GM13976 (cell line): ENCODE measurements around the gene BICRA.

ENCODE experiments used
- DNase-seq: peaks from one replicate; pipeline ENCODE4 v3.0.0; 2012; ENCODE audit warnings: low spot score
- in situ Hi-C: fragments of 300-500 bp; cut with MboI; formaldehyde crosslinking; loops from one replicate; pipeline ENCODE4 v1.12.0; 2022; ENCODE audit warnings: low sequenced_read_pairs, mixed read lengths, inconsistent platforms; ENCODE audit not compliant: unreplicated experiment
- TF ChIP-seq, protein P1 (sequence below): IDR thresholded peaks from 2 replicates; pipeline ENCODE4 v1.5.1; 2012; ENCODE audit warnings: borderline replicate concordance, mild to moderate bottlenecking; ENCODE audit not compliant: insufficient read depth; ENCODE audit errors: extremely low read depth, missing control alignments, control extremely low read depth

BICRA gene

DNA sequence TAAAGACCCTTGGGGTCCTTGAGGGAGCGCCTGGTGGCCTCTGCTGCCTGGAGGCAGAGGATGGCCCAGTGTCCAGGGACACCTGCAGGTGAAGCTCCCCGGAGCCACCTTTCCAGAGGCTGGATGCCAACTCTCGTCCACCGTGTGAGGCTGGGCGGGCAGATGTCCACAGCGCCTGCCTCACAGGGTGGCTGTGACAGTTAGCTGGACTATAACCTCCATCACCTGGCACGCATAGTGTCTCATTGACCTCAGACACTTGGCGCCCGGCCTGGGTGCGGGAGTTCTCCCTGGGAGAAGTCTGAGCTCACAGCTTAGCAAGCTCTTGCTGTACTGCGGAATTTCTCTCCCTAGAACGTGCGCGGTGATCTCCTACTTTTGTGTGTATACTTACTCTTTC lies 9.8 kb downstream of the BICRA start:
- DNase-seq: no peak
- TF ChIP-seq, protein P1, sequence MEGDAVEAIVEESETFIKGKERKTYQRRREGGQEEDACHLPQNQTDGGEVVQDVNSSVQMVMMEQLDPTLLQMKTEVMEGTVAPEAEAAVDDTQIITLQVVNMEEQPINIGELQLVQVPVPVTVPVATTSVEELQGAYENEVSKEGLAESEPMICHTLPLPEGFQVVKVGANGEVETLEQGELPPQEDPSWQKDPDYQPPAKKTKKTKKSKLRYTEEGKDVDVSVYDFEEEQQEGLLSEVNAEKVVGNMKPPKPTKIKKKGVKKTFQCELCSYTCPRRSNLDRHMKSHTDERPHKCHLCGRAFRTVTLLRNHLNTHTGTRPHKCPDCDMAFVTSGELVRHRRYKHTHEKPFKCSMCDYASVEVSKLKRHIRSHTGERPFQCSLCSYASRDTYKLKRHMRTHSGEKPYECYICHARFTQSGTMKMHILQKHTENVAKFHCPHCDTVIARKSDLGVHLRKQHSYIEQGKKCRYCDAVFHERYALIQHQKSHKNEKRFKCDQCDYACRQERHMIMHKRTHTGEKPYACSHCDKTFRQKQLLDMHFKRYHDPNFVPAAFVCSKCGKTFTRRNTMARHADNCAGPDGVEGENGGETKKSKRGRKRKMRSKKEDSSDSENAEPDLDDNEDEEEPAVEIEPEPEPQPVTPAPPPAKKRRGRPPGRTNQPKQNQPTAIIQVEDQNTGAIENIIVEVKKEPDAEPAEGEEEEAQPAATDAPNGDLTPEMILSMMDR: no peak
- in situ Hi-C loops: no loop called here

DNA sequence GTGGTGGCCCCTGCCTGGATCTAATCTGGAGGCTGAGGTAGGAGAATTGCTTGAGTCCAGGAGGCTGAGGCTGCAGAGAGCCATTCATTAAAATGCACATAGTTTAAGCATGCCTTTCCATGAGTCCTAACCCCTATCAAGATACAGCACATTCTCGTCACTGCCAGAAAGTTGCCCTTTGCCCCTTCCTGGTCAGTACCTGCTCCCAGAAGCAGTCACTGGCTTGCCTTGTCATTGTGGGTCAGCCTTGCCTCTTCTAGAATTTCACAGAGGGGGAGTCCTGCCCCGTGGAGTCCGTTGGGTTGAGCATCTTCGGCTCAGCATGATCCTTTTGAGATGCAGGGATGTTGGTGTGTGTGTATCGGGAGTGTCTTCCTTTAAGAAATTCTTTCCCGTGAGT lies 10.8 kb downstream of the BICRA start:
- no peak for DNase-seq
- in situ Hi-C loops: no loop called here
- TF ChIP-seq, protein P1: no peak

DNA sequence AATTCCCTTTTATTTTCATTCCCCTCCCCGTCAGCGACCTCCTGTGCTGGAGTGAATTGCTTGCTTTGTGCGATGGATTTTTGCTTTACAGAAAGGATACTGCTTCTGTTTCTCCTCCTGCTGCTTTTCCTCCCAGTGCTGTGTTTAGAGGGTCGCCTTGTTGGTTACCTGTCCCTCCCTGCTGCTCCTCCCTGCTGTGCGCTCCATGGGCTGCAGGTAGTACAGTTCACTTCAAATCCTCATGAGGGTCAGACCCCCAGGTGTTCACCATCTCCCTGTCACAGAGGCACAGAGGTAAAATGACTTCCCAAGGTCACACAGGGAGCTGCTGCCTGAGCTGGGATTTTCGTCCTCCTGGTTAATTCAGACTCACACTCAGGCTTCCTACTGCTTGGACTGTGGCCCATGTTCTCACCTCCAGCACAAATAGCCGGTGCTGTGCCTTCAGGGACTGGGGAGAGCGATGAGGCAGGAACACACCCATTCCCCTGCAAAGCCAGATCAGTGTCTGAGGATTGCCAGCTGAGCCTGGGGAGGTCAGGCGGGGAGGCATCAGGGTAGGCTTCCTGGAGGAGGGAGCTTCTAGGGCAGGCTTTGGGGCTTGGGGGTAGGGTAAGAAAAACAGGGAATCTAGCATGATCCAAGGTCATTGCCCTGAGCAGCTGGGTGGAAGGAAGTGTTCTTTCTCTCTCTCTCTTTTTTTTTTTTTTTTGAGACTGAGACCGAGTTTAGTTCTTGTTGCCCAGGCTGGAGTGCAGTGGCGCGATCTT lies 14.4 kb downstream of the BICRA start:
- DNase-seq: no peak
- in situ Hi-C loops: no loop called here

DNA sequence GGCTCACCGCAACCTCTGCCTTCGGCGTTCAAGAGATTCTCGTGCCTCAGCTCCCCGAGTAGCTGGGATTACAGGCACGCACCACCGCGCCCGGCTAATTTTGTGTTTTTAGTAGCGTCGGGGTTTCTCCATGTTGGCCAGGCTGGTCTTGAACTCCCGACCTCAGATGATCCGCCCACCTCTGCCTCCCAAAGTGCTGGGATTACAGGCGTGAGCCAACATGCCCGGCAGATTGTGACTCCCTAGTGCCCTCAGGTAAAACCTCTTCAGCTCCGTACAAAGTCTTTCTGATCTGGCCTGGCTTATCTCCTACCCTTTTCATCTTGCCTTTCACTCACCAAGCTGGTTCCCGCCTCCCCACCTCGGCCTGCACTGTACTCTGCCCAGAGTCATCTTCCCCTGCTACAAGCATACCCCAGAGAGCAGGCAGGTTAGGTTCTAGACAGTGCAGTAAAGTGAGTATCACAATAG lies 15.0 kb downstream of the BICRA start:
- TF ChIP-seq, protein P1: no peak
- DNase-seq: no peak
- in situ Hi-C loops: no loop called here

More for the DNA sequence above, 14.4 kb downstream of the BICRA start:
- TF ChIP-seq, protein P1: no peak

DNA sequence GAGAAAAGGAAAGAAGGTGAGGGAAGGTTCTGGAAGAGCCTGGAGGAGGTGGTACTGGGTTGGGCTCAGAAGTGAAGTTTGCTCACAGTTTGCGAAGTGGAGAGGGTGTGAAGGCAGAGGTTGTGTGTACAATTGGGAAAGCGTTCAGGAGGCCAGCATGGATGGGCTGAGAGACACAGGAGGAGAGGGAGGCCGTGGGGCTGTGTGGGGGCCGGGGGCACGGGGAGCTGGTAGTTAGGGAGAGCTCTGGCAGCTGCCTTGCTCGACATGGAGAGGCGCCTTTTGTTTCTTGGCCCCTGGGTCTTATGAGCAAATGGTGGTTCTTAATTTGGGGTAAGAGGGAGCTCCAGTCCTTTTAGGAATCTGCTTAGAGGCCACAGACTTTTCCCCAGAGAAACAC lies 16.7 kb downstream of the BICRA start:
- no peak for DNase-seq
- in situ Hi-C loops: no loop called here
- TF ChIP-seq, protein P1: no peak

DNA sequence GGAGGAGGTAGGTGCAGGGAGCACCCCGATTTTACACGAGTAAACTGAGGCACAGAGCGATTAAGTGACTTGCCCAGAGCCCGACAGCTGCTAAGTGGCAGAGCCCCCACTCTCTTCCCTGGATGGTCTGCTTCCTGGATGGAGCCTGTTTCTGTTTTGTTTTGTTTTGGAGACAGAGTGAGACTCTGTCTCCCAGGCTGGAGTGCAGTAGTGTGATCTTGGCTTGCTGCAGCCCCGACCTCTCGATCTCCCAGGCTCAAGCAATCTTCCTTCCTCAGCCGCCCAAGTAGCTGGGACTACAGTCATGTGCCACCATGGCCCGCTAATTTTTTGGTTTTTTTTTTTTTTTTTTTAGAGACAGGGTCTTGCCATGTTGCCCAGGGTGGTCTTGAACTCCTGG lies 17.3 kb downstream of the BICRA start:
- TF ChIP-seq, protein P1: no peak
- no peak for DNase-seq
- in situ Hi-C loops: no loop called here
